ENCODE measurements around the gene RFTN1. TPM values are rescaled to one million over a fixed set of nuclear protein-coding genes. Genes with fewer than 3 reads are reported as not detected.

Gene RFTN1
- total RNA-seq, 2 experiments from 2014 or later: 101 to 113 TPM

DNA sequence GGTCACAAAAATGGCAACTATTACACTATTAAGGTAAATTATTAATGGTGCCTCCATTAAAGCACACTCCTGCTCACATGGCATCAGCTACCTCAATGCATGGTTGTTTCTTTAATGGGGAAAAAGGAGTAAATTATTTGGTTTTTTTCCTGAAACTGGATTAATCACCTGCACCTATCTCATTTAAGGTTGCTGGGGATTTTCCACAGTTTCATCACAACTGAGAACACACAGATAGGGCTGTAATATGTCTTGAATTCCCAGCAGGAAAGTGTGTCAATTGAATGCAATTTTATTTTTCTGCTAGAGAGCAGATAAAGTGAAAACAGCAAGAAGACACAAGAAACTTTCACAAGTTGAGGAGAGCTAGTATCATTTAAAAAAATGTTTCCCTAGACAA, 36.4 kb downstream of the RFTN1 start:
- intact Hi-C loops (cut with DNase I, micrococcal nuclease): no loop called here
- ChIA-PET POLR2A (interaction anchor here (0.7 to 1.2 kb wide), 3 partner anchors 20 to 35 kb away, joined by 3 read pairs; no protein-coding TSS in a partner anchor), CTCF (interaction anchor here (0.6 to 1.3 kb wide), 7 partner anchors 8 to 187 kb away, joined by 3 to 5 read pairs (median 4); no protein-coding TSS in a partner anchor)
- Mint-ChIP-seq H3K27me3 (no peaks in the 10 kb centered on the region), H3K4me1 (peaks cover 58% of the 10 kb centered on the region), H3K36me3 (ENCODE audit: low read depth) (peaks cover 72% of the 10 kb centered on the region), H3K9me3 (ENCODE audit: low read depth) (no peaks in the 10 kb centered on the region), H3K4me3 (no peak overlapping the region), H3K27ac (peak overlapping the region; percentile 7)
- DNase-seq (no peak), ATAC-seq (no peak)

DNA sequence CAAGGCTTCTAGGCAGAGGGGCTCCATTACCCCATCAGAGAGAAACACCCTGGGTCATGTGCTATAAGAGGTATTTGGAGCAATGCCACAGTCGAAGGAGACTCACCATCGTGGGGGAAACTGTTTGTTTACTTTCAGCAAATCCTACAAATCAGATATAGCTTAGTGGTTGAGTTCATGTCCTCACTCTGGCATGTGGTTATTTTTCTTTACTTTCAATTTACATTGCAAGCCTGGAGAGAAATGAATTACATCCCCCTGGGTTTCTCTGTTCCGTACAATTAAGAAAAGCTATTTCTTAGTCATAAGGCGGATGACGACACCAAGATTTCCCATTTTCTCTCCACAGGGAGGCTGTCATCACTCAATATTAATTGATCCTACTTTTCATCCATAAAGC, 36.9 kb downstream of the RFTN1 start:
- CTCF ChIA-PET: interaction anchor here (0.6 to 1.3 kb wide), 6 partner anchors 8 to 187 kb away, joined by 3 to 5 read pairs (median 4); no protein-coding TSS in a partner anchor
- H3K36me3 Mint-ChIP-seq (ENCODE audit: low read depth): peaks cover 76% of the 10 kb centered on the region
- H3K27me3 Mint-ChIP-seq: no peaks in the 10 kb centered on the region
- intact Hi-C loops (cut with DNase I, micrococcal nuclease): no loop called here
- peaks cover 54% of the 10 kb centered on the region for H3K4me1 Mint-ChIP-seq
- DNase-seq (no peak), ATAC-seq (peak; percentile 55)
- H3K9me3 Mint-ChIP-seq (ENCODE audit: low read depth): no peaks in the 10 kb centered on the region
- no peak overlapping the region for H3K27ac Mint-ChIP-seq
- H3K4me3 Mint-ChIP-seq: no peak overlapping the region
- POLR2A ChIA-PET: interaction anchor here (0.6 to 1.2 kb wide), 3 partner anchors 28 to 186 kb away, joined by 3 read pairs; no protein-coding TSS in a partner anchor

DNA sequence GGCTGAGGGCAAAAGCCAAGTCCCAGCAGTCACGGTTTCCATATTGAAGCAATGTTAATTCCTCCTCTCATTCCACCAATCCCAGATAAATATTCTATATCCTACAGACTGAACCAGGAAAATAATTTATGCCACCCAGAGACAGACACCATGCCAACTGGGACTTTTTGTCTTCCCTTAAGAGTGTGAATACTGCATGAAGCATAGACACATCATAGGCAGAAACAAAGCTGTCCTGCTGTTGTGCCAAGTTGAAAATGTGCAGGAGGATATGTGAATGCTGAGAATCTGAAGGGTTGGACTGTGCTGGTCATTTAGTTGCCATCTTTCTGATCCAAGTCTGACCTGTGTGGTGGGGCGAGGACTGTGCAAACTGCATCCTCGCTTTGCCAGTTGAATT, 37.7 kb downstream of the RFTN1 start:
- no peaks in the 10 kb centered on the region for H3K27me3 Mint-ChIP-seq
- intact Hi-C loops (cut with DNase I, micrococcal nuclease): no loop called here
- CTCF ChIA-PET: interaction anchor here (1.3 kb wide), 1 partner anchor 9 kb away, joined by 5 read pairs; no protein-coding TSS in a partner anchor
- POLR2A ChIA-PET: interaction anchor here (1.2 kb wide), 1 partner anchor 29 kb away, joined by 3 read pairs; no protein-coding TSS in a partner anchor
- no peak overlapping the region for H3K4me3 Mint-ChIP-seq
- H3K4me1 Mint-ChIP-seq: peaks cover 46% of the 10 kb centered on the region
- peaks cover 75% of the 10 kb centered on the region for H3K36me3 Mint-ChIP-seq (ENCODE audit: low read depth)
- ATAC-seq: no peak
- no peaks in the 10 kb centered on the region for H3K9me3 Mint-ChIP-seq (ENCODE audit: low read depth)
- DNase-seq: no peak
- H3K27ac Mint-ChIP-seq: no peak overlapping the region

DNA sequence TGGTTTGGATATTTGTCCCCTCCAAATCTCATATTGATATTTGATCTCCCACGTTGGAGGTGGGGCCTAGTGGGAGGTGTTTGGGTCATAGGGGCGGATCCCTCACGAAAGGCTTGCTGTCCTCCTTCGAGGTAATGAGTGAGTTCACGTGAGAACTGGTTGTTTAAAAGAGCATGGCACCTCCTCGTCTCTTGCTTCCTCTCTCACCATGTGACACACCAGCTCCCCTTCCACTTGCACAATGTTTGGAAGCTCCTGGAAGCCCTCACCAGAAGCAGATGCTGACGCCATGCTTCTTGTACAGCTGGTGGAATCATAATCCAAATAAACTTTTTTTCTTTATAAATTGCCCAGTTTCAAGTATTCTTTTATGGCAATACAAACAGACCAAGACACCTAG, 38.6 kb downstream of the RFTN1 start:
- ATAC-seq (no peak), DNase-seq (no peak)
- peaks cover 5% of the 10 kb centered on the region for H3K9me3 Mint-ChIP-seq (ENCODE audit: low read depth)
- ChIA-PET CTCF (interaction anchor here (0.6 to 1.1 kb wide), 2 partner anchors 37 to 190 kb away, joined by 3 read pairs; no protein-coding TSS in a partner anchor), POLR2A (interaction anchor here (0.6 kb wide), 1 partner anchor 8 kb away, joined by 3 read pairs; no protein-coding TSS in a partner anchor)
- no peak overlapping the region for H3K27ac Mint-ChIP-seq
- peaks cover 77% of the 10 kb centered on the region for H3K36me3 Mint-ChIP-seq (ENCODE audit: low read depth)
- no peaks in the 10 kb centered on the region for H3K27me3 Mint-ChIP-seq
- intact Hi-C loops (cut with DNase I, micrococcal nuclease): no loop called here
- H3K4me1 Mint-ChIP-seq: peaks cover 45% of the 10 kb centered on the region
- no peak overlapping the region for H3K4me3 Mint-ChIP-seq

DNA sequence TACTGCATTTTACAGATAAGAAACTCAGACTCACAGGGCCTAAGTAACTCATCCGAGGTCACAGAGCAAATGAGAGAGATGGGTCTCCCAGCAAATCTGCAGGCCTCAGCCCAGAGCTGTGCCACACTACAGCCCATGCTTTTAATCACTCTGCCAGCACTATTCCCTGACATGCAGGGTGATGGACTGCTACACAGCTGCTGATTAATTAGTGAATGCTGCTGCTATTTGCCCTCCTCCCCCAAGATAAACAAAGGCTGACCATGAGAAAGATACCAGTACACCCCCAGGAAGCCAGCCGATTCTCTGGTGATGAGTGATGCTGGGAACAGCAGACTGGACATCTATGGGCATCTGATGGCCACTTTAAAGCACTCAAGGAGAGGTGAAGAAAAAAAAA, 39.3 kb downstream of the RFTN1 start:
- Mint-ChIP-seq H3K27me3 (no peaks in the 10 kb centered on the region), H3K4me3 (no peak overlapping the region), H3K4me1 (peaks cover 50% of the 10 kb centered on the region), H3K27ac (no peak overlapping the region), H3K36me3 (ENCODE audit: low read depth) (peaks cover 74% of the 10 kb centered on the region), H3K9me3 (ENCODE audit: low read depth) (peaks cover 5% of the 10 kb centered on the region)
- intact Hi-C loops (cut with DNase I, micrococcal nuclease): no loop called here
- ChIA-PET POLR2A (interaction anchor here (0.6 kb wide), 1 partner anchor 9 kb away, joined by 3 read pairs; no protein-coding TSS in a partner anchor), CTCF (interaction anchor here (1.1 kb wide), 1 partner anchor 38 kb away, joined by 3 read pairs; no protein-coding TSS in a partner anchor)
- DNase-seq (no peak), ATAC-seq (no peak)

DNA sequence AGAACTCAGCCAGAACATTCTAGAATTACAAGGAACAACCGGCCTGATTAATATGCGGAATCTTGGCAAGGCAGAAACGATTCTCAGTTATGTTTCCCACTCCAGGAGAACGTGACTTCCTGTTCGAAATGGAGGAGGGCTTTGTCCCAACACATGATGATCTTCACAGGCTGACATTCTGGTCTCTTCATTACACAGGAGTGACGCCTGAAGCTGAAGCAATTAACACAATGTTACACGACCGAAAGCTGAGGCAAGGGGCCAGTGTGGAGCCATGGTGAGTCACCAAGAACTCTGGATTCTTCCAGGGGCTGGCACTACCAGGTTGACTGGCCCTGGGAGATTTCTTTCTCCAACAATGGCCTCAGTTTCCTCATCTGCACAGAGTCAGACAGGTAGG, 40.9 kb downstream of the RFTN1 start:
- Mint-ChIP-seq H3K27ac (no peak overlapping the region), H3K4me1 (peaks cover 54% of the 10 kb centered on the region), H3K27me3 (no peaks in the 10 kb centered on the region), H3K9me3 (ENCODE audit: low read depth) (peaks cover 5% of the 10 kb centered on the region), H3K4me3 (no peak overlapping the region), H3K36me3 (ENCODE audit: low read depth) (peaks cover 65% of the 10 kb centered on the region)
- POLR2A ChIA-PET: no interaction called here
- DNase-seq: no peak
- ATAC-seq: no peak
- CTCF ChIA-PET: interaction anchor here (0.7 kb wide), 1 partner anchor 35 kb away, joined by 4 read pairs; no protein-coding TSS in a partner anchor
- intact Hi-C loops (cut with DNase I, micrococcal nuclease): no loop called here

DNA sequence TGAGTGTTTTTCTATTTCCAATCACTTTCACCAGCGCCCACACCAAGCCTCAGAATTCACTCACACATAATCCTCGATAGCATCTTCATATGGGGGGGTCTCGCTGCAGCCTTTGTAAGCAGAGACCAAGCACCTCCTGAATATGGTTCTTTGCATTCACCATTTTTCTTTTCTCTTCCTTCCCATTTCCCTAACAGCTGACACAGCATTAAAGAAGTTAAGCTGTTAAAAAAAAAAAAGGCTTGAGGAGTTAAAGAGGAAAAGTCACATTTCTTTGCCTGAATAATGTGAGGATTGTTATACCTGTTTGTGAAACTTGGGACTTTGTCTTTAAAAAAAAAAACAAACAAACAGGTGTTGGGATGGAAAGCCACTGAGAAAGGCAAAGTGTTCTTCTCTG, 41.6 kb downstream of the RFTN1 start:
- H3K27ac Mint-ChIP-seq: no peak overlapping the region
- H3K9me3 Mint-ChIP-seq (ENCODE audit: low read depth): peaks cover 5% of the 10 kb centered on the region
- peaks cover 54% of the 10 kb centered on the region for H3K4me1 Mint-ChIP-seq
- ChIA-PET CTCF (interaction anchor here (0.7 kb wide), 1 partner anchor 36 kb away, joined by 4 read pairs; no protein-coding TSS in a partner anchor), POLR2A (no interaction called here)
- DNase-seq (no peak), ATAC-seq (no peak)
- H3K27me3 Mint-ChIP-seq: no peaks in the 10 kb centered on the region
- intact Hi-C loops (cut with DNase I, micrococcal nuclease): no loop called here
- H3K36me3 Mint-ChIP-seq (ENCODE audit: low read depth): peaks cover 68% of the 10 kb centered on the region
- no peak overlapping the region for H3K4me3 Mint-ChIP-seq

DNA sequence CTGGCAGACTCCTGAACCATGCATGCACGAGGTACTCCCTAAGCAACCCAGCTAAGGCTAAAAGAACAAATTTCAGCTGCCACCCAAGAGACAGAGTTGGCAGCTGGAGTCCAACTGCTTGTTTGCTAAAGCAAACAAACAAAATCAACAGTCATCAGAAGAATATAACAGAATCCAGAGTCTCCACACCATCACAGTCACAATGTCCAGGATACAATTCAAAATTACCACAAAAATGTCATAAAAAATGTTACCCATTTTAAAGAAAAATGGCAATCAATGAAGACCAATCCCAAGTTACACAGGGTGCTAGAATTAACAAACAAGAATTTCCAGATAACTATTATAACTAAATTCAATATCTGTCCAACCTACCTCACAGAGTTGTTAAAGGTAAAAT, 42.9 kb downstream of the RFTN1 start:
- POLR2A ChIA-PET: no interaction called here
- no peak for ATAC-seq

DNA sequence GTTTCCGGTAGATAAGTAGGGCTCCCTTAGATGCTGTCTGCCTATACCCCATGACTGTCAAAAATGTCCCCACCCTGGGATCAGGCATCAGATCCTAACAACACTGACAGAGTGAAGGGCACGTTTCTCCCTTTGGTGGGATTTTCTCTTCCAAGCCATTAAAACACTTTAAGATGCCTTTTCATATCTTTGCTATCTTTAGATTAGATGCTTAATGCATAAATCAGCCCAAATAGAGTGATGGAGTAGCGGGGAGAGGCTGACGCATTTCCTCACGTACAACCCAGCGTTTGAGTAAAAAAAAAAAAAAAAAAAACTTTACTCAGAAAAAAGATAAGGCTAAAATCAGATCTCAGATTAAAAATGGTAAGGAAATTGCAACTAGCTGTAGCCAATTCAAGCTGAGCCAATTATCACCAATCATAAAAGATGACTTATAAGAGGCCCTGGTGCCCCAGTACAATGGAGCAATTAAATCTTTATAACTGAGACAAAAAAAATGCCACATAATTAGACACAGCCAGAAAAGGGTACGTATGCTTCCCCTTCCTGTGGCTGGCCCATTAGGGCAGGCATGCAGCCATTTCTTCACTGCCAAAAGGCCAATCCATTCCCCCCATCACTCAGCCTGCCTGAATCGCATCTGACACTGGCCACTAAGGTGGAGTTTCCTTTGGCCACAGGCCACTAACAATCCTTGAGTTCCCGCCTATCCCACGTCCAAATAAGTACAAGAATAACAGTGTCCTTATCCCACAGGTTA, 45.0 kb downstream of the RFTN1 start:
- H3K4me1 Mint-ChIP-seq: peaks cover 58% of the 10 kb centered on the region
- intact Hi-C loops (cut with DNase I, micrococcal nuclease): loop anchor here in 1 of 2 experiments (5.0 kb wide), 1 partner anchor 44 kb away; the partner anchor contains the start of gene RFTN1
- ATAC-seq: peak; percentile 57
- POLR2A ChIA-PET: interaction anchor here (0.6 kb wide), 2 partner anchors 16 to 177 kb away, joined by 3 to 4 read pairs; no protein-coding TSS in a partner anchor
- peak overlapping the region; percentile 92 for H3K27ac Mint-ChIP-seq
- H3K36me3 Mint-ChIP-seq (ENCODE audit: low read depth): peaks cover 72% of the 10 kb centered on the region
- peak; percentile 22 for DNase-seq
- peaks cover 5% of the 10 kb centered on the region for H3K9me3 Mint-ChIP-seq (ENCODE audit: low read depth)
- CTCF ChIA-PET: interaction anchor here (0.7 to 2.0 kb wide), 5 partner anchors 9 to 43 kb away, joined by 3 to 5 read pairs (median 4); no protein-coding TSS in a partner anchor
- H3K27me3 Mint-ChIP-seq: no peaks in the 10 kb centered on the region
- H3K4me3 Mint-ChIP-seq: peak overlapping the region; percentile 50

More for the DNA sequence above, 42.9 kb downstream of the RFTN1 start:
- intact Hi-C loops (cut with DNase I, micrococcal nuclease): no loop called here
- H3K4me1 Mint-ChIP-seq: peaks cover 49% of the 10 kb centered on the region
- H3K27me3 Mint-ChIP-seq: no peaks in the 10 kb centered on the region
- no peak for DNase-seq
- H3K36me3 Mint-ChIP-seq (ENCODE audit: low read depth): peaks cover 67% of the 10 kb centered on the region
- CTCF ChIA-PET: interaction anchor here (0.5 kb wide), 1 partner anchor 323 kb away, joined by 3 read pairs; no protein-coding TSS in a partner anchor
- no peak overlapping the region for H3K27ac Mint-ChIP-seq
- H3K4me3 Mint-ChIP-seq: no peak overlapping the region
- H3K9me3 Mint-ChIP-seq (ENCODE audit: low read depth): peaks cover 5% of the 10 kb centered on the region

DNA sequence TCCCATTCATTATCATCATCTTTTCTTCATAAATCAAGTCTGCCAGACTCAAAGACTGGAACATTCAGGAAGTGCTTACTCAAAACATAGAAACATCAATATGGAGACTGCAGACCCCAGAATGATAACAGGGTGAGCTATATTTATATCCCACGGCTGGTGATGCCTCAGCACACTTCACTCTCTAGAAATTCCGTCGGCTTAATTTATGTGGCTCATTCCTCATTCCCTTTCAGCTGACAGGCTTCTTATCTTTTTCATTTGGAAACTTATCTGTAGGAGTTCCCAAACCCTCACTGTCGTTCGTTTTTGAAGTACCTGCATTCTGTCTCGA, 45.5 kb downstream of the RFTN1 start:
- Mint-ChIP-seq H3K4me1 (peaks cover 60% of the 10 kb centered on the region), H3K36me3 (ENCODE audit: low read depth) (peaks cover 71% of the 10 kb centered on the region), H3K9me3 (ENCODE audit: low read depth) (peaks cover 5% of the 10 kb centered on the region), H3K4me3 (peak overlapping the region; percentile 50), H3K27me3 (no peaks in the 10 kb centered on the region), H3K27ac (peak overlapping the region; percentile 92)
- peak; percentile 13 for ATAC-seq
- intact Hi-C loops (cut with DNase I, micrococcal nuclease): loop anchor here in 1 of 2 experiments (5.0 kb wide), 1 partner anchor 44 kb away; the partner anchor contains the start of gene RFTN1
- ChIA-PET POLR2A (interaction anchor here (0.6 kb wide), 3 partner anchors 16 to 176 kb away, joined by 3 to 4 read pairs (median 4); no protein-coding TSS in a partner anchor), CTCF (interaction anchor here (1.0 to 2.0 kb wide), 4 partner anchors 9 to 44 kb away, joined by 3 to 5 read pairs (median 4); no protein-coding TSS in a partner anchor)
- no peak for DNase-seq

DNA sequence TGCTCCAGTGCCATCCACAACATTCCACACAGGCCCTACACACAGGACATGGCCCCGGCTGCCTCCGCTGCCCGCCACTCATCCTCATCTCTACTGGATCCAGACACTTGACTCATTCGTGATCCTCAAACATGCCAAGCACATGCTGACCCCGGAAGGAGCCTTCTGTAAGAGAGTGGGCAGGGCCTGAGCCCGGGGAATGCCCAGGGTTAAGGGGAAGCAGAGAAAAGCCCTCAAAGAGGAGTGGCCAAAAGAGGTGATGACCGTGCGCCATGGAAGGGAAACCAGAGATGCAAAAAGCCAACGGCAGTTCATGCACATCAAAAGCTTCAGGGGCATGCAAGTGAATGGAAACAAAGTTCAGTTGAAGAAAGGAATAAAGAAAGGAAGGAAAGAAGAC, 46.1 kb downstream of the RFTN1 start:
- DNase-seq (peak; percentile 78), ATAC-seq (peak; percentile 79)
- Mint-ChIP-seq H3K27me3 (no peaks in the 10 kb centered on the region), H3K36me3 (ENCODE audit: low read depth) (peaks cover 65% of the 10 kb centered on the region), H3K27ac (peak overlapping the region; percentile 92), H3K4me3 (peak overlapping the region; percentile 50), H3K9me3 (ENCODE audit: low read depth) (peaks cover 5% of the 10 kb centered on the region), H3K4me1 (peaks cover 66% of the 10 kb centered on the region)
- intact Hi-C loops (cut with DNase I, micrococcal nuclease): loop anchor here in 1 of 2 experiments (5.0 kb wide), 1 partner anchor 45 kb away; the partner anchor contains the start of gene RFTN1
- CTCF ChIA-PET: interaction anchor here (1.4 to 2.0 kb wide), 2 partner anchors 18 to 44 kb away, joined by 3 to 5 read pairs; no protein-coding TSS in a partner anchor
- POLR2A ChIA-PET: interaction anchor here (0.6 kb wide), 1 partner anchor 44 kb away, joined by 4 read pairs; no protein-coding TSS in a partner anchor

Data from activated CD4-positive, alpha-beta T cell treated with anti-CD3 and anti-CD28 coated beads for 36 hours (primary cell).